SK-N-SH (cell line): ENCODE data around the gene CD81. TPM values are rescaled to one million over a fixed set of nuclear protein-coding genes. Genes with fewer than 3 reads are reported as not detected.

ENCODE experiments used
- CTCF ChIA-PET: fragments of 300-600, 350-600 bp; formaldehyde crosslinking; extraction: SDS; loops from one replicate; lab custom pipeline; 2021; lab: Yijun Ruan, JAX
- POLR2A ChIA-PET: fragments of 350-600 bp; sonication (Branson Sonifier 250); formaldehyde crosslinking; extraction: SDS; loops from one replicate; lab custom pipeline; 2020; ENCODE audit warnings: antibody characterized with exemption, inconsistent platforms; lab: Yijun Ruan, JAX
- DNase-seq: peaks from one replicate; pipeline ENCODE4 v3.0.0; 2012
- H2AFZ ChIP-seq: fragments of 200-600 bp; sonication (generic); 2 replicates; pipeline ENCODE4 v1.8.1; 2016; ENCODE audit warnings: antibody characterized with exemption, mild to moderate bottlenecking, low read depth
- H3F3A ChIP-seq: fragments of 200-600 bp; sonication (generic); replicated peaks from 2 replicates; pipeline ENCODE3; 2016; ENCODE audit warnings: antibody characterized with exemption, mild to moderate bottlenecking; ENCODE audit not compliant: insufficient read depth
- H3K27ac ChIP-seq, 2 experiments: fragments of 200-500 bp in 1 of 2; fragments of 200-600 bp in 1 of 2; sonication (Bioruptor generic) in 1 of 2; sonication (generic), shearing (Covaris generic) in 1 of 2; 2 replicates each; pipeline versions ENCODE4 v1.5.1 to v1.6.1; 2014 to 2016; ENCODE audit warnings: low read depth in 2 of 2, inconsistent platforms in 1 of 2, low read length in 1 of 2, mild to moderate bottlenecking in 1 of 2, mixed read lengths in 1 of 2
- H3K27me3 ChIP-seq: fragments of 200-600 bp; sonication (generic), shearing (Covaris generic); 2 replicates; pipeline ENCODE4 v1.6.1; 2016; ENCODE audit warnings: mixed run types; ENCODE audit not compliant: insufficient read depth
- H3K36me3 ChIP-seq, 2 experiments: fragments of 200-500 bp in 1 of 2; fragments of 200-600 bp in 1 of 2; sonication (Bioruptor generic) in 1 of 2; sonication (generic) in 1 of 2; replicated peaks in 1 of 2; 2 replicates each; pipeline versions ENCODE3 to v1.5.1; 2014 to 2016; ENCODE audit warnings: low read length in 1 of 2, mild to moderate bottlenecking in 1 of 2; ENCODE audit not compliant: insufficient read depth in 2 of 2, control insufficient read depth in 1 of 2
- H3K4me1 ChIP-seq, 2 experiments: fragments of 200-500 bp in 1 of 2; fragments of 200-600 bp in 1 of 2; sonication (Bioruptor generic) in 1 of 2; sonication (generic), shearing (Covaris generic) in 1 of 2; 2 replicates each; pipeline versions ENCODE4 v1.5.1 to v1.6.1; 2014 to 2016; ENCODE audit warnings: low read depth in 1 of 2, low read length in 1 of 2, mixed run types in 1 of 2; ENCODE audit not compliant: insufficient read depth in 2 of 2, control insufficient read depth in 1 of 2
- H3K4me2 ChIP-seq: fragments of 200-600 bp; sonication (generic), shearing (Covaris generic); 2 replicates; pipeline ENCODE4 v1.6.1; 2017; ENCODE audit warnings: mixed run types
- H3K4me3 ChIP-seq, 2 experiments: fragments of 200-500 bp in 1 of 2; fragments of 200-600 bp in 1 of 2; sonication (Bioruptor generic) in 1 of 2; sonication (generic), shearing (Covaris generic) in 1 of 2; 2 replicates each; pipeline versions ENCODE4 v1.5.1 to v1.8.1; 2014 to 2016; ENCODE audit warnings: low read depth in 2 of 2, inconsistent platforms in 1 of 2, low read length in 1 of 2, mild to moderate bottlenecking in 1 of 2, mixed read lengths in 1 of 2, moderate library complexity in 1 of 2
- H3K79me2 ChIP-seq: fragments of 200-600 bp; sonication (generic); 2 replicates; pipeline ENCODE4 v1.8.1; 2017; ENCODE audit warnings: mild to moderate bottlenecking; ENCODE audit not compliant: insufficient read depth
- H3K9ac ChIP-seq: fragments of 200-600 bp; sonication (generic); 2 replicates; pipeline ENCODE4 v1.6.1; 2017; ENCODE audit warnings: mixed run types
- H3K9me2 ChIP-seq: fragments of 200-600 bp; sonication (generic); 2 replicates; pipeline ENCODE4 v1.6.1; 2017; ENCODE audit warnings: mixed run types
- H3K9me3 ChIP-seq: fragments of 200-600 bp; sonication (generic); 2 replicates; pipeline ENCODE4 v1.6.1; 2017; ENCODE audit warnings: mixed run types, mild to moderate bottlenecking, moderate library complexity
- H4K20me1 ChIP-seq: fragments of 200-600 bp; sonication (generic); 2 replicates; pipeline ENCODE4 v1.6.1; 2017; ENCODE audit warnings: mild to moderate bottlenecking, mixed run types; ENCODE audit not compliant: insufficient read depth
- EZH2phosphoT487 ChIP-seq: fragments of 200-600 bp; sonication (generic); IDR thresholded peaks from 2 replicates; pipeline ENCODE4 v1.6.1; 2017; ENCODE audit warnings: low read depth, mixed run types, mild to moderate bottlenecking, antibody characterized with exemption, moderate library complexity, borderline replicate concordance
- FOXJ3 ChIP-seq: sonication (generic); formaldehyde crosslinking; IDR thresholded peaks from 2 replicates; pipeline ENCODE4 v1.5.1; 2020; ENCODE audit warnings: mild to moderate bottlenecking, missing genetic modification reagents
- FOXM1 ChIP-seq: IDR thresholded peaks from 2 replicates; pipeline ENCODE4 v1.4.0; 2012; ENCODE audit warnings: low read depth, mild to moderate bottlenecking
- GATA2 ChIP-seq: sonication (generic); formaldehyde crosslinking; IDR thresholded peaks from 2 replicates; pipeline ENCODE4 v1.5.0; 2020; ENCODE audit warnings: mild to moderate bottlenecking, missing genetic modification reagents
- IRF3 ChIP-seq: fragments of 150-350 bp; IDR thresholded peaks from 2 replicates; pipeline ENCODE4 v1.6.1; 2016; ENCODE audit warnings: mild to moderate bottlenecking, low read depth, low read length
- MAX ChIP-seq: IDR thresholded peaks from 2 replicates; pipeline ENCODE4 v1.4.0; 2012; ENCODE audit warnings: low read depth
- MEF2A ChIP-seq: IDR thresholded peaks from 2 replicates; pipeline ENCODE4 v1.4.0; 2012; ENCODE audit warnings: low read depth, borderline replicate concordance
- MXI1 ChIP-seq: IDR thresholded peaks from 2 replicates; pipeline ENCODE4 v1.6.1; 2012; ENCODE audit warnings: mild to moderate bottlenecking, low read depth, low read length, improper control_type of control experiment
- NFIC ChIP-seq: IDR thresholded peaks from 2 replicates; pipeline ENCODE4 v1.4.0; 2012; ENCODE audit warnings: borderline replicate concordance
- PBX3 ChIP-seq: IDR thresholded peaks from 2 replicates; pipeline ENCODE4; 2012
- RCOR1 ChIP-seq: fragments of 150-350 bp; IDR thresholded peaks from 2 replicates; pipeline ENCODE4 v1.6.1; 2017; ENCODE audit warnings: antibody characterized with exemption, low read length
- REST ChIP-seq: IDR thresholded peaks from 2 replicates; pipeline ENCODE4 v1.6.1; 2012; ENCODE audit warnings: mild to moderate bottlenecking, low read depth, low read length, moderate library complexity
- SMC3 ChIP-seq: IDR thresholded peaks from 2 replicates; pipeline ENCODE4 v1.6.1; 2012; ENCODE audit warnings: low read depth, low read length, improper control_type of control experiment
- TAF1 ChIP-seq: IDR thresholded peaks from 2 replicates; pipeline ENCODE4 v1.6.1; 2012; ENCODE audit warnings: low read depth, mild to moderate bottlenecking, low read length, moderate library complexity, borderline replicate concordance
- whole genome bisulfite sequencing: methylation state at CpG from one replicate; pipeline ENCODE4 v1.1.6; 2017; ENCODE audit warnings: low lambda C conversion rate; 5-methylcytosine and 5-hydroxymethylcytosine counted together
- polyA plus RNA-seq, 3 experiments: library from polyadenylated mRNA; depleted of rRNA; stranded (reverse); fragments of >200 nt; gene quantifications; 2 replicates each; pipeline ENCODE4 v1.2.3, GENCODE V29; 2012

The CD81 gene
- polyA plus RNA-seq, 1 of the 3 experiments (the other 2 are of a cell fraction) = 517 TPM

GRCh38 chr11:2386591-2386990, 9.5 kb downstream of the CD81 start (continued):
- TF ChIP-seq MAX (no peak), IRF3 (no peak), REST (no peak), GATA2 (CRISPR knock-in tag) (no peak), FOXJ3 (no peak), NFIC (no peak)

- Histone ChIP-seq H3K27me3 (no peaks in the 10 kb centered on the region), H3K27ac (peak overlapping the region; percentile 24 to 58; a peak in 2 of 4 replicates), H3K9me2 (no peaks in the 10 kb centered on the region), H2AFZ (no peak overlapping the region), H3K4me1 (peaks cover 9 to 34% of the 10 kb centered on the region in 2 experiments; a peak in 2 of 4 replicates), H3K4me2 (peak overlapping the region; percentile 15; the same call in 1 of the 2 replicates), H3K36me3 (peaks cover 0 to 31% of the 10 kb centered on the region in 2 experiments), H3K9ac (no peak overlapping the region), H3K79me2 (peaks cover 81% of the 10 kb centered on the region), H3K9me3 (no peaks in the 10 kb centered on the region), H3F3A (no peaks in the 10 kb centered on the region), H4K20me1 (peaks cover 96% of the 10 kb centered on the region), H3K4me3 (no peak overlapping the region)
- no peak for TF ChIP-seq TAF1
- TF ChIP-seq PBX3 = no peak
- no peak for TF ChIP-seq EZH2phosphoT487
- TF ChIP-seq RCOR1 = no peak
- no peak for TF ChIP-seq FOXM1
- no peak for TF ChIP-seq MEF2A
- TF ChIP-seq MXI1 = no peak
- TF ChIP-seq SMC3 = no peak
- peak; percentile 83 for DNase-seq
- WGBS = 93% methylated on average over 8 of the region's 14 CpGs
- CTCF ChIA-PET = interaction anchor here (0.6 to 3.3 kb wide), 8 partner anchors 12 to 193 kb away, joined by 3 to 29 read pairs (median 6); partner anchors contain the start of gene TSSC4
- POLR2A ChIA-PET = interaction anchor here (0.9 to 3.2 kb wide), 2 partner anchors 10 to 11 kb away, joined by 9 to 12 read pairs; partner anchors contain the start of gene CD81
Measured at GRCh38 chr11:2387266-2387987, 10.3 kb downstream of the CD81 start.
